ENCODE data around the gene KCNQ5.

The KCNQ5 gene

GRCh38 chr6:72623808-72624207 lies 1.9 kb downstream of the KCNQ5 start:
- Histone ChIP-seq H3K9me3 (ENCODE audit: insufficient read depth, low read length) (no peaks in the 10 kb centered on the region), H3K4me3 (ENCODE audit: low read length) (peak overlapping the region; percentile 92), H4K20me1 (ENCODE audit: insufficient read depth, low read length) (peaks cover 30% of the 10 kb centered on the region), H3K4me1 (ENCODE audit: low read length) (peaks cover 59% of the 10 kb centered on the region), H3K27ac (ENCODE audit: low read length) (no peak overlapping the region), H3K4me2 (ENCODE audit: low read length) (peak overlapping the region; percentile 96), H3K27me3 (ENCODE audit: low read depth, low read length) (peaks cover 4% of the 10 kb centered on the region), H3K36me3 (replicated peaks; ENCODE audit: low read depth, low read length) (peaks cover 11% of the 10 kb centered on the region), H2AFZ (ENCODE audit: low read depth, low read length) (no peak overlapping the region), H3K79me2 (ENCODE audit: low read length) (peaks cover 56% of the 10 kb centered on the region), H3K9ac (ENCODE audit: low read length) (peak overlapping the region; percentile 96)
- TF ChIP-seq, protein P1, sequence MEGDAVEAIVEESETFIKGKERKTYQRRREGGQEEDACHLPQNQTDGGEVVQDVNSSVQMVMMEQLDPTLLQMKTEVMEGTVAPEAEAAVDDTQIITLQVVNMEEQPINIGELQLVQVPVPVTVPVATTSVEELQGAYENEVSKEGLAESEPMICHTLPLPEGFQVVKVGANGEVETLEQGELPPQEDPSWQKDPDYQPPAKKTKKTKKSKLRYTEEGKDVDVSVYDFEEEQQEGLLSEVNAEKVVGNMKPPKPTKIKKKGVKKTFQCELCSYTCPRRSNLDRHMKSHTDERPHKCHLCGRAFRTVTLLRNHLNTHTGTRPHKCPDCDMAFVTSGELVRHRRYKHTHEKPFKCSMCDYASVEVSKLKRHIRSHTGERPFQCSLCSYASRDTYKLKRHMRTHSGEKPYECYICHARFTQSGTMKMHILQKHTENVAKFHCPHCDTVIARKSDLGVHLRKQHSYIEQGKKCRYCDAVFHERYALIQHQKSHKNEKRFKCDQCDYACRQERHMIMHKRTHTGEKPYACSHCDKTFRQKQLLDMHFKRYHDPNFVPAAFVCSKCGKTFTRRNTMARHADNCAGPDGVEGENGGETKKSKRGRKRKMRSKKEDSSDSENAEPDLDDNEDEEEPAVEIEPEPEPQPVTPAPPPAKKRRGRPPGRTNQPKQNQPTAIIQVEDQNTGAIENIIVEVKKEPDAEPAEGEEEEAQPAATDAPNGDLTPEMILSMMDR (IDR thresholded peaks at IDR 0.05; ENCODE audit: low read depth, low read length): no peak
- no peak for TF ChIP-seq EZH2phosphoT487 (IDR thresholded peaks at IDR 0.05; ENCODE audit: low read depth)

DNA sequence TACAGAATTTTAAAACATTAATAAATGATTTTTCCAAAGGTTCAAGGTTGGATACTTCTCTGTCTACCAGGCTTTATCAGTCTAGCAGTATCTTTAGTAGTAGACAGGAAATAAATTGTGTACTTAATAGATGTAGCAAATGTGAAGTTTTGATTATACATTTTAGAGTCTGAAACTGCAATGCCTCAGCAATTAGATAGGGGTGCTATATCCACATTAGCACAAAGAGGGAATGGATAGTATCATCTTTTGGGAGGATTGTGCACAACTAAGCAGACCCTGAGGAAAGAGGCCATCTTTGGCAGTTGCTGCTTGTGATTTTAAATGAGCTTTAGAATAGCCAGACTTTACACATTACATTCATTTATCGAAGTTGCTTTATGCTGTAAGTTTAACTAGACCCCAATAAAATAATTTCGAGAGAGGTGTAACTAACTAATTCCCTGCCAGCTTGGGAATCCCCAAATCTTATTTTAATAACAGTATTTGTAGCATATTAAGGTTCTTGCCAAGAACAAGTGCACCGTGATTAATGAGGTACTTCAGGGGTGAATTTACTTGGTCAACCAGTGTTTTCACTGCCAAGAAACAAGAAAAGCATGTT lies 2.8 kb downstream of the KCNQ5 start:
- Histone ChIP-seq H3K27me3 (ENCODE audit: low read depth, low read length) (no peaks in the 10 kb centered on the region; the same call in 1 of the 2 replicates), H3K9ac (ENCODE audit: low read length) (no peak overlapping the region), H3K4me2 (ENCODE audit: low read length) (peak overlapping the region; percentile 96)

GRCh38 chr6:72626126-72626525 lies 4.3 kb downstream of the KCNQ5 start:
- Histone ChIP-seq H3K36me3 (replicated peaks; ENCODE audit: low read depth, low read length) (peaks cover 11% of the 10 kb centered on the region), H3K9ac (ENCODE audit: low read length) (no peak overlapping the region), H3K4me3 (ENCODE audit: low read length) (peak overlapping the region; percentile 40), H3K4me1 (ENCODE audit: low read length) (peaks cover 42% of the 10 kb centered on the region), H3K27ac (ENCODE audit: low read length) (peak overlapping the region; percentile 23), H3K9me3 (ENCODE audit: insufficient read depth, low read length) (no peaks in the 10 kb centered on the region), H3K27me3 (ENCODE audit: low read depth, low read length) (no peaks in the 10 kb centered on the region; the same call in 1 of the 2 replicates), H4K20me1 (ENCODE audit: insufficient read depth, low read length) (peaks cover 30% of the 10 kb centered on the region), H2AFZ (ENCODE audit: low read depth, low read length) (no peak overlapping the region), H3K4me2 (ENCODE audit: low read length) (peak overlapping the region; percentile 63), H3K79me2 (ENCODE audit: low read length) (peaks cover 74% of the 10 kb centered on the region)
- TF ChIP-seq EZH2phosphoT487 (IDR thresholded peaks at IDR 0.05; ENCODE audit: low read depth): no peak
- TF ChIP-seq, protein P1 (IDR thresholded peaks at IDR 0.05; ENCODE audit: low read depth, low read length): no peak

More for the DNA sequence above, 2.8 kb downstream of the KCNQ5 start:
- Histone ChIP-seq H3K36me3 (replicated peaks; ENCODE audit: low read depth, low read length) (peaks cover 11% of the 10 kb centered on the region), H4K20me1 (ENCODE audit: insufficient read depth, low read length) (peaks cover 30% of the 10 kb centered on the region), H3K9me3 (ENCODE audit: insufficient read depth, low read length) (no peaks in the 10 kb centered on the region), H3K79me2 (ENCODE audit: low read length) (peaks cover 64% of the 10 kb centered on the region), H2AFZ (ENCODE audit: low read depth, low read length) (no peak overlapping the region), H3K4me1 (ENCODE audit: low read length) (peaks cover 52% of the 10 kb centered on the region), H3K4me3 (ENCODE audit: low read length) (0 out of 2 replicates have a peak overlapping the region, but pooled peaks have one; percentile 92), H3K27ac (ENCODE audit: low read length) (no peak overlapping the region)
- no peak for TF ChIP-seq EZH2phosphoT487 (IDR thresholded peaks at IDR 0.05; ENCODE audit: low read depth)
- TF ChIP-seq, protein P1 (IDR thresholded peaks at IDR 0.05; ENCODE audit: low read depth, low read length): peak; percentile 75

DNA sequence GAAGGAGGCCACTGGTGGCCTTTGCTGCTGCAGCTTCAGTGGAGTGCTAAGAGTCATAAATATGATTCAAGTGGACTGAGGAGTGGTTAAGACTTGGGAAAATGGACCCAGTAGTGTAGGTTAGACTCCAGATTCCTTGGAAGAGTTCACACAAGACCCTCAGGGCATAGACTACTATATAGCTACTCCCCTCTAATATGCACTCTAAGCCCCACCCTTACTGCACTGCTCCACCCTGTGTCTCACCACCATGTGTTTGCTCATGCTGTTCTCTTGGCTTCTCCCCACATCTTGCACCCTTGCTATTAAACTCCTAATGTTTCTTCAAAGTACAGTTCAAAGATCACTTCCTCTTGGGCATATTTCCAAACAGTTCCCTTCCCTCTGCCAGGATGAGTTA lies 5.7 kb downstream of the KCNQ5 start:
- Histone ChIP-seq H3K27ac (ENCODE audit: low read length) (no peak overlapping the region), H3K27me3 (ENCODE audit: low read depth, low read length) (no peaks in the 10 kb centered on the region; the same call in 1 of the 2 replicates), H2AFZ (ENCODE audit: low read depth, low read length) (no peak overlapping the region), H3K9me3 (ENCODE audit: insufficient read depth, low read length) (no peaks in the 10 kb centered on the region), H3K4me3 (ENCODE audit: low read length) (no peak overlapping the region), H3K4me1 (ENCODE audit: low read length) (peaks cover 42% of the 10 kb centered on the region), H3K79me2 (ENCODE audit: low read length) (peaks cover 75% of the 10 kb centered on the region), H3K9ac (ENCODE audit: low read length) (no peak overlapping the region), H4K20me1 (ENCODE audit: insufficient read depth, low read length) (peaks cover 30% of the 10 kb centered on the region), H3K4me2 (ENCODE audit: low read length) (no peak overlapping the region), H3K36me3 (replicated peaks; ENCODE audit: low read depth, low read length) (peaks cover 11% of the 10 kb centered on the region)
- no peak for TF ChIP-seq EZH2phosphoT487 (IDR thresholded peaks at IDR 0.05; ENCODE audit: low read depth)
- TF ChIP-seq, protein P1 (IDR thresholded peaks at IDR 0.05; ENCODE audit: low read depth, low read length): no peak
